HG03575 (cell line): ENCODE data around the gene HOXC9.

Experiments used
- ATAC-seq: cut with Tn5 transposase; IDR thresholded peaks from one replicate; pipeline ENCODE4 v1.9.1; 2021; ENCODE audit not compliant: unreplicated experiment, insufficient number of reproducible peaks, low FRiP score; ENCODE audit errors: extremely low read depth

Gene HOXC9

GRCh38 chr12:53996240-53997203, 3.4 kb upstream of the HOXC9 start:
- ATAC-seq: no peak

GRCh38 chr12:53997204-53998109, 2.5 kb upstream of the HOXC9 start:
- ATAC-seq: no peak

GRCh38 chr12:53998110-53998899, 1.7 kb upstream of the HOXC9 start:
- ATAC-seq: no peak

- no peak for ATAC-seq
Measured at GRCh38 chr12:53998900-53999236, 1.1 kb upstream of the HOXC9 start.

GRCh38 chr12:53999559-54000115, 324 bp upstream of the HOXC9 start:
- ATAC-seq: no peak

- ATAC-seq: no peak
Measured at GRCh38 chr12:54001283-54002187, 1.6 kb downstream of the HOXC9 start.

- no peak for ATAC-seq
Measured at GRCh38 chr12:54002278-54002914, 2.4 kb downstream of the HOXC9 start.

- ATAC-seq: no peak
Measured at GRCh38 chr12:54002915-54003389, 3.0 kb downstream of the HOXC9 start.

- no peak for ATAC-seq
Measured at GRCh38 chr12:54003625-54004024, 3.7 kb downstream of the HOXC9 start.

- ATAC-seq: no peak
Measured at GRCh38 chr12:54004063-54004840, 4.3 kb downstream of the HOXC9 start.

GRCh38 chr12:54004841-54005530, 5.0 kb downstream of the HOXC9 start:
- no peak for ATAC-seq

GRCh38 chr12:54005531-54005852, 5.5 kb downstream of the HOXC9 start:
- no peak for ATAC-seq

- no peak for ATAC-seq
Measured at GRCh38 chr12:54005853-54006558, 6.0 kb downstream of the HOXC9 start.

- ATAC-seq: no peak
Measured at GRCh38 chr12:54006559-54007220, 6.7 kb downstream of the HOXC9 start.

- ATAC-seq: no peak
Measured at GRCh38 chr12:54007538-54008259, 7.7 kb downstream of the HOXC9 start.
